AG20443 (cell line): ENCODE results near the gene IFITM2.
A peak's percentile ranks its signal among the peaks of the same experiment; 100 is the strongest.
"Not testable (repeated sequence)": the region's sequence is repeated elsewhere in the genome, so short reads cannot be mapped to it uniquely, and the experiment has no call there.

Experiments used
- DNase-seq: peaks from one replicate; pipeline ENCODE4 v3.0.0; 2012; ENCODE audit warnings: low spot score, mixed read lengths

Gene IFITM2

DNA sequence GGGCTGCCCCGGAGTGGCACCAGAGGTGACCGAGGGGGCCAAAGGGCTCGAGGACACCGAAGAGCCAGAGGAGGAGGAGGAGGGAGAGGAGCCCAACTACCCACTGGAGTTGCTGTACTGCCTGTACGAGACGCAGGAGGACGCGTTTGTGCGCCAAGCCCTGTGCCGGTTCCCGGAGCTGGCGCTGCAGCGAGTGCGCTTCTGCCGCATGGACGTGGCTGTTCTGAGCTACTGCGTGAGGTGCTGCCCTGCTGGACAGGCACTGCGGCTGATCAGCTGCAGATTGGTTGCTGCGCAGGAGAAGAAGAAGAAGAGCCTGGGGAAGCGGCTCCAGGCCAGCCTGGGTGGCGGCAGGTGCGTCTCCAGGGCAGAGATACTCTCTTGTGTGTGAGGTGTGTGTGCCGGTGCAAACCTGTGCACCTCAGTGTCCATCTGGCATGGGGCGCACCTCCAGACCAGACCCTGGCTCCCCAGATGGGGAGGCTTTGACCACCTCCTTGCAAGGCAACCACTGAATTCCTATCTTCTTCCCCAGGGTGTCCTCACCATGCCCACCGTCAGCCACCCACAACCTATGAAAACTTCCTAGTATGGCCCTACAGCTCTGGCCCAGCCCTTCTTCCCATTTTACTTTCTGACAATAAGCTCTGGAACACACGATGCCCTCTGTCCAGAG is 26.0 kb upstream of the IFITM2 start:
- no peak for DNase-seq

GRCh38 chr11:282171-282570 is 25.4 kb upstream of the IFITM2 start:
- DNase-seq: no peak

DNA sequence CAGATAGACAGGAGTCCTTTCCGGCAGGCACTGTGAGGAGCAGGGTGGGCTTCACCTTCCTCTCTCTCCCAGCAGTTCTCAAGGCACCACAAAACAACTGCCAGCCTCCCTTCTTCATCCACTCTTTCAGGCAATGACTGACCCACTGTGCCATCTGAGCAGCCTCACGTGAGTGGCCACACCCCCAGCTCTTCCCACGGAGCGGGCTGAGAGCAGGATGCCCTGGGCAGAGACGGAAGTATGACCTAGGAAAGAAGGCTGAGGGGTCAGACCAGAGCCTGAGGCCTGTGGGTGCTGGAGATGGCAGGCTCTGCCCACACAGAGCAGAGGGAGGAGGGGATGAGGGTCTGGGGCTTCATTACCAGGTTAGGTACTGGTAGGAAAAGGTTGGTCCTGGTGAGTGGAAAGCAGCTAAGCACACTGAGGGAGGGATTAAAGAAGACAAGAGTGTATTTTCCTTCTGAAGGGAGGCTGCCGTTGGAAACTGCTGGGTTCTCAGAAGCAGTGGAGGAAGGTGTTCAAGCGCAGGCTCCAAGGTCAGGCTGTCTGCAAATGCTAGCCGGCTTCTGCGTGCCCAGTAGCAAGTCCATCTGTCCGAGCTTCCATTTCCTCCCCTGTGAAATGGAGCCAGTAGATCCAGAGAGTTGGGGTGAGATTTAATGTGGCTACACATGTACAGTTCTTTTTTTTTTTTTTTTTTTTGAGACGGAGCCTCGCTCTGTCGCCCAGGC is 24.8 kb upstream of the IFITM2 start:
- DNase-seq: no peak

DNA sequence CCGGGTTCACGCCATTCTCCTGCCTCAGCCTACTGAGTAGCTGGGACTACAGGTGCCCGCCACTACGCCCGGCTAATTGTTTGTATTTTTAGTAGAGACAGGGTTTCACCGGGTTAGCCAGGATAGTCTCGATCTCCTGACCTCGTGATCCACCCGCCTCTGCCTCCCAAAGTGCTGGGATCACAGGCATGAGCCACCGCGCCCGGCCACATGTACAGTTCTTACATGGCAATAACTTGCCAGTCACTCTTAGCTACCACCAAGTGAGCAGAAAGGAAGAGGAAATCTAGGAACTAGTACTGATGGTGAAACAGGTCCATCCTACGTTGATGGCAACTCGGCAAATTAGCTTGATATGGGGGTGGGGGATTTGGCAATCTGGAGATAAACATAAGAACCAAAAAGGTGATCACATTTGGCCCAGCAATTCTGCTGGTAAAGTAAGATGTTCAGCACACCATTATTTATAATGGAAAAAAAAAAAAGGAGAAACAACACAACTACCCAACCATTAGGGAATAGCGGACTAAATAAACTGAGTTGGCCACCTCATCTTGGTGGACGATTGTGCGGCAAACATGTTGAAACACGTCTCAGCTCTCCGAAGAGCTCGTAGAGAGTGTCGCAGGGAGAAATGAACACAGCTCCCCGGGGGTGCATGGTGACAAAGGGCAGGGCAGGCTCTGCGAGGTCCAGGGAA is 24.1 kb upstream of the IFITM2 start:
- DNase-seq: no peak

DNA sequence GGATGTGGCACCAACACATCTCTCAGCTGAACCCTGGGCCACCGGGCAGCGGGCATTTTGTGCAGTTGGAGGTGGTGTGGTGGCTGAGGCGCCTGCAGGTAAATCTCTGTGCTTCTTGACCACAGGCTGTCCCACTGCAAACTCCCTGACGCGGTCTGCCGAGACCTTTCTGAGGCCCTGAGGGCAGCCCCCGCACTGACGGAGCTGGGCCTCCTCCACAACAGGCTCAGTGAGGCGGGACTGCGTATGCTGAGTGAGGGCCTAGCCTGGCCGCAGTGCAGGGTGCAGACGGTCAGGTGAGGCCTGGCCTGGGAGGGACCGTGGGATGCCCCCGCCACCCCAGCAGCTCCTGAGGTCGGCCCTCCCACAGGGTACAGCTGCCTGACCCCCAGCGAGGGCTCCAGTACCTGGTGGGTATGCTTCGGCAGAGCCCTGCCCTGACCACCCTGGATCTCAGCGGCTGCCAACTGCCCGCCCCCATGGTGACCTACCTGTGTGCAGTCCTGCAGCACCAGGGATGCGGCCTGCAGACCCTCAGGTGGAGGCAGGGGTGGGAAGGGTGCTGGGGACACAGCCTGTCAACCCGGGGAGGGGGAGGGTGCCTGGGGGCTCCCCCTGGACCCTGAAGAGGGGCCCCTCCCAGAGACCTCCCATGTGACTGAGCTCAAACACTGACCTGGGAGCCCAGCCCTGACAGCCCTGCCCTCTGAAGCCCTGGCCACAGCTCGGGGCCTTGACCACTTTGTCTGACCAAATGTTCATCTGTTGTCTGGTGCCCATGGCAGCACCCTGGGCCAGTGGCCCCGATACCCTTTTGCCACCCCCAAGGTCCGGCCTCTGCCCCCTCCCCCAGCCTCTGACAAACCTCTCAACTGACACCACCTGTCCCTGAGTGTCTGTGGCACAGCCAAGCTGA is 23.3 kb upstream of the IFITM2 start:
- no peak for DNase-seq

DNA sequence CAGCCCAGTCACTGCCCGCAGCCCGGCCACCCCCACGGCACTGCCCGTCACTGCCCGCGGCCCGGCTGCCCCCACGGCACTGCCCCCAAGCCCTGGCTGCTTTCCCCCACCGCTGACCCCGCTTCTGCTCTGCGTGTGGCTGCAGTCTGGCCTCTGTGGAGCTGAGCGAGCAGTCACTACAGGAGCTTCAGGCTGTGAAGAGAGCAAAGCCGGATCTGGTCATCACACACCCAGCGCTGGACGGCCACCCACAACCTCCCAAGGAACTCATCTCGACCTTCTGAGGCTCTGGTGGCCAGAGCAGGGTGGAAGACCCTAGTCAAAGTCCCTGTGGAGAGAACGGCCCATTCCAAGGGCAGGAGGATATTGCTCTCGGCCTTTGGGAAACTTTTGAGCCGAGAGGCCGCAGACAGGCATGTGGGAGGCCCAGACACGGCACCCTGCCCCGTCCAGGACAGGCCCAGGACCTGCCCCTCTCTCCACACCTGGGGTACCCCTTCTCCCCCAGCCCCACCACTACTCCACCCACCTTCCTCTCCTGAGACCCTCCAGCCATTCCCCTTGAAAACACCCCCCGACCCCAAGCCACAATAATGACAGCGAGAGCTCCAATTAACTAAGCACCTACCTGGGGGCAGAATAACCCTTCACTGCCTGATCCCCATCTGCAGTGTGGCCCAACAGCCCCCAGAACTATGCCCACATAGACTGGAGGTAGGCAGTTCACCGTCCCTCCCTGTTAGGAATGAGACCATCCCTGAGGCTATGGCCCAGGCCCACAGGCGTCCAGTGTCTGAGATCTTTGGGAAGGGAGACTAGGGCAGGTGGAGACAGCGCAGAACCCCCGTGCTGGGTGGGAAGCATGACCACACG is 22.4 kb upstream of the IFITM2 start:
- DNase-seq: no peak

GRCh38 chr11:285894-286220 is 21.8 kb upstream of the IFITM2 start:
- no peak for DNase-seq

- DNase-seq: not testable (repeated sequence)
Measured at GRCh38 chr11:286977-287820, 20.4 kb upstream of the IFITM2 start.

DNA sequence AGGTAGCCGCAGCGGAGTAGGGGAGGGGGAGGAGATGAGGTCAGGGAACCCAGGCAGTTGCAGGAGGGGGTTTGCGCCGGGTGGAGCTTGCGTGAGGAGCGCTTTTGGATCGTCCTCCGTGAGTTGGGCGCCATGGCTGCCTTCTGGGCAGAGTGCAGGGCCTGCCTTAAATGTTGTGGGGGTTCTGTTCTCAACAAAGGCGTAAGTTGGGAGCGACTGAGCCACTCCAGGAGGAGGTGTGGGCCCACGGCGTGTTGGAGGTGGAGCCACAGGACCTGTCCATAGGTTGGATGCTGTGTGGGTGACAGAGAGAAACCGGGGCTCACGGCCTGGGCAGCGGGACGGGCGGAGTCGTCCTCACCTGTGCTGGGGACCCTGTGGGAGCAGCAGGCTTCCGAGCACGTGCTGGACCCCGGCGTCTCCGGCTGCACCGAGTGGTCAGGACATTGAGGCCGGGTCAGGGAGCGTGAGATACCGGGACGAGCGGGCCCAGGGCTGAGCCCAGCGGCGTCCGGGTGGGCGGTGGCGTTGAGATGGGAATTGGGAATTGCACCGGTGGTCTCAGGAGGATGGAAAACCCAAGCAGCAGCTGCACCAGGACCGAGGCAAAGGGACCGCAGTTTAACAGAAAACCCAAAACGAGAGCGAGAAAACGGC is 19.7 kb upstream of the IFITM2 start:
- DNase-seq: no peak

DNA sequence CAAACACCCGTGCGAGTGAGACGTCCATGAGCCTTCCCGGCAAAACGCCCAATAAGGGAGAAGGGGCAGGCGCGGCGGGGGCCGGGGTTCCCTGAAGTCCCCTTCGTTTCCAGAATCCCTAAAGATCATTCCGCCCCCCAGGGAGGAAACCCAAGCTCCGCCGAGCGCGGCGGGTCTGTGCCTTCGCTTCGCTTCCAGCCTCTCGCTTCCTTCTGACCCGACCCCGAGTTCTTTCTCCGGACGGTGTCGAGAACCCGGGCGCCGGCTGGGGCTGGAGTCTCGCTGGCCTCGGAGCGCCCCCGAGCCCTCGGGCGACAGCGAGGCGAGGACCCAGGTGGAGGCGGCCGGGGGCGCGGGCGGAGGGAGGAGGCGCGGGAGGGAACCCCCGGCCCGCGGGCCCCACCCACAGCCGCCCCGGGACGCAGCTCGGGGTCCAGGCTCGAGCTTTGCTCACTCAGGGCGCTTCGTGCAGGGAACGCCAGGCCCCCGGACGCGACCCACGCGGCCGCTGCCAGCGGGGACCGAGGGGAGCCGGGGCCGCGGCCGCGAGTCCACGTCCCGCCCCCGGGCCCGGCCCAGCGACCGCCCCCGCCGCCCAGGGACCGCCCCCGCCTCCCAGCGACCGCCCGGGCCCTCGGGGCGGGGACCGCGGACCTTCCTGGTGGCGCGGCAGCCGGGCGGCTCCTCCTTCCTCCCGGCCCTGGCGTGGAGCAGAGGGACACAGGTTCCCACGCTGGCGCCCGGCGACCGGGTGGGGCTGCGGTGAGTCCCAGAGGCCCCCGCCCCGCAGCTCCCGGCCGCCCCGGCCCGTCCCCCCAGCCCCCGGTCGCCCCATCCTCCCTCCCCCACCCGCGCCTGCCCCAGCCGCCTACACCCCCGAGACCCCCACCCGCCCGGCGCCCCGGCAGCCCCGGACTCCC is 18.9 kb upstream of the IFITM2 start, which contains the start of gene PGGHG:
PGGHG (plus strand) TSS at position 649 of the 920 bp plus-strand sequence. CDS start 691 bp downstream, outside the sequence.
- peak; percentile 96 for DNase-seq

- no peak for DNase-seq
Measured at GRCh38 chr11:289398-289711, 18.3 kb upstream of the IFITM2 start.

DNA sequence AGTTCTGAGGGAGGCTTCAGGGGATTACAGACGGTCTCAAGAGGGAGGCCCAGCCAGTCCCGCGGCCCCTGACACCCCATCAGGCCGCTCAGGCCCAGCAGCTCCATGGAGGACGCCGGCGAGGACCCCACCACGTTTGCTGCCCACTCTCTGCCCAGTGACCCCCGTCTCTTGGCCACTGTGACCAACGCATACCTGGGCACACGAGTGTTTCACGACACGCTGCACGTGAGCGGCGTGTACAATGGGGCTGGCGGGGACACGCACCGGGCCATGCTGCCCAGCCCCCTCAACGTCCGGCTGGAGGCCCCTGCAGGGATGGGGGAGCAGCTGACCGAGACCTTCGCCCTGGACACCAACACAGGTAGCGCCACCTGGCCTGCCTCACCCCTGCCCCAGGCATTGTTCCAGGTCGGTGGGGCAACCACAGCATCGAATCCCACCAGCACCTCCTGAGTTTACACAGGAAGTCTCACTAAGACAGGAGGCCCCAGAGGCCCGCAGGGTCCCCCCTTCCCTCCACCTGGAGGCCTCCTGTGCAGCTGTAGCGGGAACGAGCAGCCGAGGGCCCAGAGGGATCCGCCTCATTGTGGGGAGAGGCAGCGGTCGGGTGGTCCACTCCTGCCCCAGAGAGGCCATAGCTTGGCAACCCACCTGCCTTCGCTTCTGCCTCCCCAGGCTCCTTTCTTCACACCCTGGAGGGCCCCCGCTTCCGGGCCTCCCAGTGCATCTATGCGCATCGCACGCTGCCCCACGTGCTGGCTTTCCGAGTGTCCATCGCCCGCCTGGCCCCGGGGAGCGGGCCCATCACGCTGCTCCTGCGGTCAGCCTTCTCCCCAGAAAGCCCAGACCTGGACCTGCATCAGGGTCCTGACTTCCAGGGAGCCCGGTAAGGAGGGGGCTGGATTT is 17.6 kb upstream of the IFITM2 start:
- DNase-seq: no peak

- DNase-seq: no peak
Measured at GRCh38 chr11:290621-291231, 16.9 kb upstream of the IFITM2 start.

GRCh38 chr11:291281-292210 is 16.1 kb upstream of the IFITM2 start:
- DNase-seq: no peak

GRCh38 chr11:292211-293121 is 15.2 kb upstream of the IFITM2 start:
- DNase-seq: no peak
